ENCODE measurements around the gene MAP3K20. TPM values are rescaled to one million over a fixed set of nuclear protein-coding genes. Genes with fewer than 3 reads are reported as not detected.
A peak's percentile ranks its signal among the peaks of the same experiment; 100 is the strongest.

Gene MAP3K20
- total and polyA plus RNA-seq, 10 of the 15 experiments (the other 5 are each of a cell fraction or from before 2014, with no cell fraction given): 0.04 to 5.6 (median 2.3) TPM

- in situ Hi-C loops (cut with MboI): no loop called here
Observed at GRCh38 chr2:173094731-173095130, 19.1 kb downstream of the MAP3K20 start.

GRCh38 chr2:173095356-173095755 is 19.7 kb downstream of the MAP3K20 start:
- CTCF ChIA-PET: no interaction called here
- TF ChIP-seq CBX5 (IDR thresholded peaks at IDR 0.05; ENCODE audit: low read depth) (no peak), MEF2A (IDR thresholded peaks at IDR 0.05; ENCODE audit: insufficient read depth, low read depth, low read length) (no peak), RBBP5 (conservative IDR thresholded peaks at IDR 0.05) (no peak), ZNF384 (IDR thresholded peaks at IDR 0.05; ENCODE audit: borderline replicate concordance, low read depth, low read length) (no peak), CTCF (IDR thresholded peaks at IDR 0.05 in 2 of 3, conservative IDR thresholded peaks at IDR 0.05 in 1 of 3; ENCODE audit: control insufficient read depth in 2 of 3, extremely low read depth in 1 of 3, insufficient read depth in 1 of 3, low read depth in 3 of 3, low read length in 3 of 3) (no peak), ZBED1 (IDR thresholded peaks at IDR 0.05; ENCODE audit: borderline replicate concordance) (no peak), PRDM15 (CRISPR knock-in tag; IDR thresholded peaks at IDR 0.05) (no peak), SRF (IDR thresholded peaks at IDR 0.05; ENCODE audit: low read depth in 2 of 2, low read length in 2 of 2) (no peak)

More at GRCh38 chr2:173094731-173095130, 19.1 kb downstream of the MAP3K20 start:
- Histone ChIP-seq H3K4me1 (ENCODE audit: control insufficient read depth, insufficient read depth, low read length) (no peaks in the 10 kb centered on the region), H3K9ac (ENCODE audit: control insufficient read depth, insufficient read depth, low read length) (no peak overlapping the region), H3K36me3 (ENCODE audit: control insufficient read depth in 2 of 2, insufficient read depth in 2 of 2, low read length in 1 of 2) (peaks cover 0 to 4% of the 10 kb centered on the region in 2 experiments; a peak in 1 of 4 replicates), H3K79me2 (ENCODE audit: control insufficient read depth, insufficient read depth, low read length) (no peaks in the 10 kb centered on the region), H3K4me2 (ENCODE audit: control insufficient read depth, insufficient read depth) (no peak overlapping the region), H4K20me1 (ENCODE audit: control insufficient read depth, insufficient read depth) (no peaks in the 10 kb centered on the region), H3K4me3 (no peak overlapping the region), H3K27me3 (replicated peaks in 1 of 2; ENCODE audit: control insufficient read depth in 2 of 2, insufficient read depth in 2 of 2, low read length in 1 of 2) (no peaks in the 10 kb centered on the region), H3K27ac (ENCODE audit: control insufficient read depth, insufficient read depth) (no peak overlapping the region), H2AFZ (ENCODE audit: control insufficient read depth, low read depth, low read length) (no peak overlapping the region), H3K9me3 (replicated peaks; ENCODE audit: control insufficient read depth, insufficient read depth, low read length) (no peaks in the 10 kb centered on the region)
- no TSS peak for BruUV-seq (replicated peaks)
- ATAC-seq: no peak
- ChIA-PET RAD21 (ENCODE audit: unreplicated experiment) (no interaction called here), SMC1A (ENCODE audit: uncharacterized antibody, unreplicated experiment) (no interaction called here), POLR2A (no interaction called here), CTCF (no interaction called here)
- intact Hi-C loops (cut with micrococcal nuclease; ENCODE audit: unreplicated experiment): no loop called here
- FAIRE-seq: peak; percentile 78
- 100% methylated on average over 1 of the region's 1 CpG for WGBS (ENCODE audit: insufficient coverage, insufficient replicate concordance, low lambda C conversion rate, missing lambda C conversion rate)
- no peak for DNase-seq (ENCODE audit: low read depth, low spot score)
- TF ChIP-seq POLR2AphosphoS2 (IDR thresholded peaks at IDR 0.05; ENCODE audit: low read depth, low read length) (no peak), BCL11A (IDR thresholded peaks at IDR 0.05; ENCODE audit: low read depth, low read length) (no peak), ZNF24 (IDR thresholded peaks at IDR 0.05) (no peak), ZZZ3 (IDR thresholded peaks at IDR 0.05; ENCODE audit: control insufficient read depth, insufficient read length, low read depth) (no peak), MEF2A (IDR thresholded peaks at IDR 0.05; ENCODE audit: insufficient read depth, low read depth, low read length) (no peak), SPI1 (IDR thresholded peaks at IDR 0.05; ENCODE audit: borderline replicate concordance, insufficient read depth, low read depth, low read length) (no peak), SIX5 (IDR thresholded peaks at IDR 0.05; ENCODE audit: low read depth, low read length, severe bottlenecking) (no peak), CREB1 (IDR thresholded peaks at IDR 0.05; ENCODE audit: low read depth) (no peak), STAT1 (conservative IDR thresholded peaks at IDR 0.05) (no peak), ZNF217 (IDR thresholded peaks at IDR 0.05) (no peak), MAX (IDR thresholded peaks at IDR 0.05; ENCODE audit: low read depth, low read length) (no peak)

More at GRCh38 chr2:173095356-173095755, 19.7 kb downstream of the MAP3K20 start:
- Histone ChIP-seq H3K9ac (ENCODE audit: control insufficient read depth, insufficient read depth, low read length) (no peak overlapping the region), H3K27me3 (replicated peaks in 1 of 2; ENCODE audit: control insufficient read depth in 2 of 2, insufficient read depth in 2 of 2, low read length in 1 of 2) (no peaks in the 10 kb centered on the region), H3K4me2 (ENCODE audit: control insufficient read depth, insufficient read depth) (no peak overlapping the region), H3K27ac (ENCODE audit: control insufficient read depth, insufficient read depth) (no peak overlapping the region), H3K4me3 (no peak overlapping the region), H3K79me2 (ENCODE audit: control insufficient read depth, insufficient read depth, low read length) (no peaks in the 10 kb centered on the region), H2AFZ (ENCODE audit: control insufficient read depth, low read depth, low read length) (no peak overlapping the region), H3K9me3 (replicated peaks; ENCODE audit: control insufficient read depth, insufficient read depth, low read length) (no peaks in the 10 kb centered on the region), H3K4me1 (ENCODE audit: control insufficient read depth, insufficient read depth, low read length) (no peaks in the 10 kb centered on the region), H3K36me3 (ENCODE audit: control insufficient read depth in 2 of 2, insufficient read depth in 2 of 2, low read length in 1 of 2) (peaks cover 0 to 4% of the 10 kb centered on the region in 2 experiments; a peak in 1 of 4 replicates), H4K20me1 (ENCODE audit: control insufficient read depth, insufficient read depth) (no peaks in the 10 kb centered on the region)
- ChIA-PET RAD21 (ENCODE audit: unreplicated experiment) (no interaction called here), SMC1A (ENCODE audit: uncharacterized antibody, unreplicated experiment) (no interaction called here), POLR2A (no interaction called here)
- no peak for DNase-seq (ENCODE audit: low read depth, low spot score)
- in situ Hi-C loops (cut with MboI): no loop called here
- no peak for ATAC-seq
- 79% methylated on average over 1 of the region's 1 CpG for WGBS (ENCODE audit: insufficient coverage, insufficient replicate concordance, low lambda C conversion rate, missing lambda C conversion rate)
- FAIRE-seq: no peak
- BruUV-seq (replicated peaks): no TSS peak
- intact Hi-C loops (cut with micrococcal nuclease; ENCODE audit: unreplicated experiment): no loop called here
